Measurements from ENCODE around the gene PTPRE.

PTPRE gene

GRCh38 chr10:128052696-128053095 lies 145.8 kb downstream of the PTPRE start:
- Histone ChIP-seq H3K27ac (ENCODE audit: extremely low read depth, low read depth, low read length) (no peak overlapping the region), H3K4me1 (ENCODE audit: control insufficient read depth, insufficient read depth, low read length) (peaks cover 3% of the 10 kb centered on the region; the same call in 1 of the 2 replicates), H3K36me3 (ENCODE audit: control insufficient read depth in 2 of 2, insufficient read depth in 1 of 2, low read length in 2 of 2) (peaks cover 0 to 20% of the 10 kb centered on the region in 2 experiments; a peak in 1 of 3 replicates), H3K9me3 (ENCODE audit: control insufficient read depth, insufficient read depth, low read depth, low read length) (no peaks in the 10 kb centered on the region), H3K4me3 (ENCODE audit: low read depth, low read length) (no peak overlapping the region)
- ChIA-PET POLR2A (no interaction called here), CTCF (interaction anchor here (1.8 to 2.6 kb wide), 2 partner anchors 9 to 17 kb away, joined by 7 to 10 read pairs; no protein-coding TSS in a partner anchor)
- no peak for TF ChIP-seq ELK4 (IDR thresholded peaks at IDR 0.05; ENCODE audit: borderline replicate concordance, low read depth, low read length)
- no peak for TF ChIP-seq PRDM4 (tag by site-specific recombination; IDR thresholded peaks at IDR 0.05)
- no peak for TF ChIP-seq ZNF747 (tag by site-specific recombination; IDR thresholded peaks at IDR 0.05)
- TF ChIP-seq ZNF600 (tag by site-specific recombination; IDR thresholded peaks at IDR 0.05), result no peak
- TF ChIP-seq ZNF335 (tag by site-specific recombination; conservative IDR thresholded peaks at IDR 0.05), result no peak
- TF ChIP-seq ZNF404 (tag by site-specific recombination; IDR thresholded peaks at IDR 0.05), result no peak
- TF ChIP-seq ZBTB1 (tag by site-specific recombination; IDR thresholded peaks at IDR 0.05), result no peak
- no peak for TF ChIP-seq ZNF311 (tag by site-specific recombination; IDR thresholded peaks at IDR 0.05; ENCODE audit: borderline replicate concordance)
- TF ChIP-seq SCRT2 (tag by site-specific recombination; IDR thresholded peaks at IDR 0.05), result no peak
- TF ChIP-seq ZFP37 (tag by site-specific recombination; IDR thresholded peaks at IDR 0.05), result no peak
- TF ChIP-seq YY2 (tag by site-specific recombination; IDR thresholded peaks at IDR 0.05), result no peak
- TF ChIP-seq ZNF473 (tag by site-specific recombination; IDR thresholded peaks at IDR 0.05), result no peak
- TF ChIP-seq ZNF654 (tag by site-specific recombination; IDR thresholded peaks at IDR 0.05; ENCODE audit: low read depth), result no peak
- no peak for TF ChIP-seq ZNF223 (tag by site-specific recombination; IDR thresholded peaks at IDR 0.05)
- no peak for TF ChIP-seq ZXDB (tag by site-specific recombination; IDR thresholded peaks at IDR 0.05)
- no peak for TF ChIP-seq HOXA7 (CRISPR knock-in tag; IDR thresholded peaks at IDR 0.05; ENCODE audit: borderline replicate concordance)
- TF ChIP-seq ZBTB11 (tag by site-specific recombination; conservative IDR thresholded peaks at IDR 0.05; ENCODE audit: low read depth), result no peak

GRCh38 chr10:128053356-128053755 lies 146.5 kb downstream of the PTPRE start:
- TF ChIP-seq ZNF624 (tag by site-specific recombination; IDR thresholded peaks at IDR 0.05) (no peak), ZNF362 (tag by site-specific recombination; IDR thresholded peaks at IDR 0.05) (no peak), ZNF239 (tag by site-specific recombination; IDR thresholded peaks at IDR 0.05) (no peak), ZNF175 (tag by site-specific recombination; IDR thresholded peaks at IDR 0.05) (no peak), ZNF658 (tag by site-specific recombination; IDR thresholded peaks at IDR 0.05) (no peak), ZNF549 (tag by site-specific recombination; IDR thresholded peaks at IDR 0.05) (no peak), ZXDB (tag by site-specific recombination; IDR thresholded peaks at IDR 0.05) (no peak), ZSCAN16 (tag by site-specific recombination; IDR thresholded peaks at IDR 0.05) (no peak), ZNF114 (tag by site-specific recombination; IDR thresholded peaks at IDR 0.05) (no peak), ZFP3 (tag by site-specific recombination; IDR thresholded peaks at IDR 0.05; ENCODE audit: low read depth) (no peak), ZNF830 (tag by site-specific recombination; IDR thresholded peaks at IDR 0.05; ENCODE audit: low read depth) (no peak)
- Histone ChIP-seq H3K27ac (ENCODE audit: extremely low read depth, low read depth, low read length) (no peak overlapping the region), H3K36me3 (ENCODE audit: control insufficient read depth in 2 of 2, insufficient read depth in 1 of 2, low read length in 2 of 2) (peaks cover 0 to 20% of the 10 kb centered on the region in 2 experiments; a peak in 1 of 3 replicates), H3K4me3 (ENCODE audit: low read depth, low read length) (no peak overlapping the region), H3K9me3 (ENCODE audit: control insufficient read depth, insufficient read depth, low read depth, low read length) (no peaks in the 10 kb centered on the region), H3K4me1 (ENCODE audit: control insufficient read depth, insufficient read depth, low read length) (no peaks in the 10 kb centered on the region)
- CTCF ChIA-PET, result interaction anchor here (1.8 to 2.6 kb wide), 2 partner anchors 9 to 18 kb away, joined by 7 to 10 read pairs; no protein-coding TSS in a partner anchor
- POLR2A ChIA-PET, result no interaction called here
